ENCODE measurements around the gene MMP20. TPM values are rescaled to one million over a fixed set of nuclear protein-coding genes. Genes with fewer than 3 reads are reported as not detected.
"Not testable (repeated sequence)": the region's sequence is repeated elsewhere in the genome, so short reads cannot be mapped to it uniquely, and the experiment has no call there.

MMP20 gene
- total RNA-seq, 1 experiment from 2014 or later: not detected

DNA sequence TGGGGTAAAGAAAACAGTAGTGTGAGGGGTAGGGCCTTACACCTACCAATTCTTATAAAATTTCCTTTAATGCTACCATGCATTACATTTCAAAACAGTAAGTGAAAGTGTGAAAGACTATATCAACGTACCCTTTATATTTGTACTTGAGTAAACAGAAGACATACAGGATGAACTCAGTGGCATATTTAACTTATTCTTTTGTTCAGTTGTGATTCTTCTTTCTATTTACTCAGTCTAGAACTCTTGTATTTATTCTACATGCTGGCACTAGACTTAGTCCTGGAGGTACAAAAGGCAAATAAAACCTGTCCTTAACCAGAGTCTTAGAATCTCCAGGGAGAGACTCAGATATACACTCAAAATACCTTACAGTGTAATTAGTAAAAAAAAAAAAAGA, 4.8 kb upstream of the MMP20 start:
- DNase-seq (ENCODE audit: low spot score); in situ Hi-C loops (cut with HindIII; ENCODE audit: low sequenced_read_pairs): not testable (repeated sequence)

DNA sequence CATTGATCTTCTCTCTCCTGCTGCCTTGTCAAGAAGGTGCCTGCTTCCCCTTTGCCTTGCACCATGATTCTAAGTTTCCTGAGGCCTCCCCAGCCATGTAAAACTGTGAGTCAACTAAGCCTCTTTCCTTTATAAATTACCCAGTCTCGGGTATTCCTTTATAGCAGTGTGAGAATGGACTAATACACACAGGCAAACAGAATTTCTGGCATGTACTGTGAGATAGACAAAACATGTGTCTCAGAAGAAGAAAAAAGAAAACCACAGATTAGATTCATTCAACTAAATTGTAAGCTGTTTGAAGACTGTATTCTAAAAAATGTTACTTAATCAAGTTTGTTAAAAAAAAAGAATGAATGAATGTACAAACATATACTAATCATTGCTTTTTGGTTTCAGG, 1.5 kb upstream of the MMP20 start:
- DNase-seq (ENCODE audit: low spot score): no peak
- in situ Hi-C loops (cut with HindIII; ENCODE audit: low sequenced_read_pairs): no loop called here

DNA sequence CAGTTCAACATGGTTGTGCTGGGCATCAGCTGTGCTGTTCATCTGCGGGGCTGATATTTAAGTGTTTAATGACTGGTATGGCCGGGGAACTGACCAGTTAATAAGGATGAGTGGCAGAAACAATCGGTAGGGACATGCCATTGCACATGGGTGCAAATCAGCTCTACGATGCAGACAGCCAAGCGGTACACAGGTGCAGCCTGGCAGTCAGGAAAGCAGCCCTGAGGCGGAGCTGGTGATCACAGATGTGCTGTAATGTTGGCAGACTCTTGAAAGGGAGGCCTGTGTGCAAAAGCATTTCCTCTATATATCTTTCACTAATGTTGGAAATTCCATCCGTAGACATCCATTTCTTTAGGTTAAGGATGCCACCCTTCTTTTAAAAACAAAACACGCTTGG, 1.1 kb downstream of the MMP20 start:
- DNase-seq (ENCODE audit: low spot score): no peak
- in situ Hi-C loops (cut with HindIII; ENCODE audit: low sequenced_read_pairs): no loop called here

DNA sequence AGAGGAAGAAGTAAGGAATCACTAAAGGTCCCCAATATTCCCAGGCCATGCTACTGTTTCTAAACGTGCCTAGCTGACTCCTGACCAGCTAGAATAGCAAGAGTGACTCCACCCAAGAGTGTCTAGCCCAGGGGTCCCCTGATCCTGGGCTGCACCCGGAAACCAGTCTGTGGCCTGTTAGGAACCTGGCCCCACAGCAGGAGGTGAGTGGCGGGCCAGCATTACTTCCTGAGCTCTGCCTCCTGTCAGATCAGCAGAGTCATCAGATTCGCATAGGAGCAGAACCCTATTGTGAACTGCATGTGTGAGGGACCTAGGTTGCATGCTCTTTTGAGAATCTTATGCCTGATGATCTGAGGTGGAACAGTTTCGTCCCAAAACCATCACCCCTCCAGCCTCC, 2.0 kb downstream of the MMP20 start:
- in situ Hi-C loops (cut with HindIII; ENCODE audit: low sequenced_read_pairs): no loop called here
- DNase-seq (ENCODE audit: low spot score): no peak

DNA sequence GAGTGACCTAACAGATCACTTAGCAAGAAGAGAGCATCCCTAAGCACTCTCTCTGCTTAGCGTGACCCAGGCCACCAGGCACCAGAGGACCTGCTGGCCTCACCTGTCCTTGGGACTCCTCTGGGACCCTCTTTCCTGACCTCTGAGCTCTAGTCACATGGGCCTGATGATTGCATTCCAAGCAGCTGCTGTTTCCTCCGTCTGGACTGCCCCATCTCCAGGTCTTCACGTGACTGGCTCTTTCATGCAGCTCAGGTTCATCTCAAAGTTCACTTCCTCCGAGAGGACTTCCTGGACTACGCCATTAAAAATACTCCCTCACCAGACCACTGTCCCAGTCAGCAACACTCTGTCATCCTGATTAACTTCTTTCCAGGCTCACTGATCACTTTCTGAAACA, 2.9 kb downstream of the MMP20 start:
- in situ Hi-C loops (cut with HindIII; ENCODE audit: low sequenced_read_pairs): no loop called here
- no peak for DNase-seq (ENCODE audit: low spot score)

DNA sequence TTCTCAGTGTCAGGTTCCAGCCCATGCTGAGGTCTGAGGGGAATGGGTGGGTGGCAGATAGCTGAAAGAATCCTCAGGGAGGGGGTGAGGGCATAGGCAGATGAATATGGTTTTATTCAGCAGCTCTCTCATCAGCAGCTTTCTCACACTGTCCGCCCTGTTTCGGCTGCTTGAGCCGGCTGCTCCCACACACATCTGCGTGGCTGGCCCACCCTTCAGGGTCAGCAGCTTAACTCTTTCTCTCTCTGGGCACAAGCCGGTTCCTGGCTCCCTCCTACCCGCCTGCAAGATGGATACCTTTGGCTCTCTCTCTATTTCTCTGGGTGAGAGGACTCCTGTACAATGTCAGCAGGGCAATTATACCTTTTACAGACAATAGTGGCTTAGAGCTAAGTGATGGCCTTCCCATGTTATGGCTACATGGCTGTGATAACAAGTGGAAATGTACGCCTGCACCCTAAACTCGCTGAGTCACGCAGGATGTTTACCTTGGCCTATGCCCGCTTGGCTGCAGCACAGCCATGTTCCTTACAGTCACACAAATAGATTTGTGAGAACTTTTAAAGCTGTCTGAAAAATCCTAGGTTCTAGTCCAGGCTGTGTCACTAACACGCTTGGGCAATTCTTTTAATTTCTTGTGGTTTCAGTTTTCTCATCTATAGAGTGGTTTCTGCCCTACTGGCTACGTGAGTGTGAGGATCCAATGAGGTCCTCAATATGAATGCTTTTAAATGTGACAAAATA, 4.1 kb downstream of the MMP20 start:
- in situ Hi-C loops (cut with HindIII; ENCODE audit: low sequenced_read_pairs): no loop called here
- no peak for DNase-seq (ENCODE audit: low spot score)

DNA sequence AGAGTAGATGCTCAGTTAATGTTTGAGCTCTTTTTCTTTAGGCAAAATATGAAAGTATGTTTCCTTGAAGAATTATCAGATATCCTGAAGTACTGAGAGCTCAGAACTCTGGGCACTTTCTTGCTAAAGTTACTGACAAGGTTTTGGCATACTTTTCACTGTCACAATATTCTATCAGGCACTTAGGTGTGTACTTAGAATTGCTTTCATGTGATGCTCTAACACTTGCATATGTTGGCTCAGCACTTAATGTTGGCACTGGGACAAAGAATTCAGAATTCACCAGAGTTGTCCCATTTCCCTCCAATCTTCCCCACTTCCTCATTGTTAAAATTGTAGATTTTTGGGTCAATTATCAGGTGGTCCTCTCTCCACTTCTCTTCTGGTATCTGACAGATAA, 5.0 kb downstream of the MMP20 start:
- no peak for DNase-seq (ENCODE audit: low spot score)
- in situ Hi-C loops (cut with HindIII; ENCODE audit: low sequenced_read_pairs): no loop called here

DNA sequence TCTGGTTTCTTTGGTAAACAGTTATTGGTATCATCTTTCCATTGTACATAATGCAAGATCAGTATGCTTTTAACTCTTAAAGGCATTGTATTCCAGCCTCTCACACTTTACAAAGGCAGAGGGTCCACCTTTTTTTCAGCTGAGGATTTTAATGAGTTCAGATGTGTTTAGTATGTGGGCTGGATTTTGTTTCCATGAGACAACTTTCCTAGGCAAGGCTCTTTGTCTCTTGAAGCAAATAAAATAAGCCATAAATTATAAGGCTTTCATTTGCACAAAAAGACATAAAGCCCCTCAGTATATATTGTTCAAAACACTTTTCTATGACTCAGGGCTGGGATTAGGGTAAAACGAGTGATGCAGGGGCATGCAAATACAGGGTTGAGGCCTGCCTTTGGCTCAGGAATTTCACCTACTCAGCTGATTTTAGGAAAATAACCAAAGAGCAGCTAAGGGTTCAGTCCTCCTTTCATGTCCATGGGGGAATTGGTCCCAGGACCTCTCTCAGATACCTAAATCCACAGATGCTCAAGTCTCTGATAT, 7.6 kb downstream of the MMP20 start:
- in situ Hi-C loops (cut with HindIII; ENCODE audit: low sequenced_read_pairs): no loop called here
- DNase-seq (ENCODE audit: low spot score): no peak

DNA sequence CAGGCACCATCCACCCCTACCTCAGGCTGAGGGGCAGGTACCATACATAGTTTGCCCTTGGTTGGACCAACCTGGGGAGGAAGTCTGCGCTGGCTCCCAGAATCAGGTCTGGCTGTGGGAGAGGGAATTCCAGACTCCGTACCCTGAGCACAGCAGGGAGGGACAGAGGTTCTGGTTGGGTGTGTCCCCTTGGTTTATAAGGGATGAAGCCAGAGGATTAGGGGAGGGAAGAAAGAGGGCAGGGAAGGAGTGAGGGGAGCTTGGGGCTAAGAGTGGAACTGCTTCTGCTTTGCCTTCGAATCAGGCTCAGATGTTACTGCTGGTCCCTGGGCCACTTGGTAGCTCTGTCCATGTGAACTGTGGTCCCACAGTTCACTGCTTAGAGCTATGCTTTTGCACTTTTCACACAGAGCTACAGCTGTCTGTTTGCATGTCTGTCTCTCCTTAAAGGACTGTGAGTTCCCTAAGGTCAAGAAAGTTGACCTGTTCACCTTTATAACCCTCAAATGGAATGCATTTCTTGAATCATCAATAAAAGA, 9.2 kb downstream of the MMP20 start:
- no peak for DNase-seq (ENCODE audit: low spot score)
- in situ Hi-C loops (cut with HindIII; ENCODE audit: low sequenced_read_pairs): no loop called here

DNA sequence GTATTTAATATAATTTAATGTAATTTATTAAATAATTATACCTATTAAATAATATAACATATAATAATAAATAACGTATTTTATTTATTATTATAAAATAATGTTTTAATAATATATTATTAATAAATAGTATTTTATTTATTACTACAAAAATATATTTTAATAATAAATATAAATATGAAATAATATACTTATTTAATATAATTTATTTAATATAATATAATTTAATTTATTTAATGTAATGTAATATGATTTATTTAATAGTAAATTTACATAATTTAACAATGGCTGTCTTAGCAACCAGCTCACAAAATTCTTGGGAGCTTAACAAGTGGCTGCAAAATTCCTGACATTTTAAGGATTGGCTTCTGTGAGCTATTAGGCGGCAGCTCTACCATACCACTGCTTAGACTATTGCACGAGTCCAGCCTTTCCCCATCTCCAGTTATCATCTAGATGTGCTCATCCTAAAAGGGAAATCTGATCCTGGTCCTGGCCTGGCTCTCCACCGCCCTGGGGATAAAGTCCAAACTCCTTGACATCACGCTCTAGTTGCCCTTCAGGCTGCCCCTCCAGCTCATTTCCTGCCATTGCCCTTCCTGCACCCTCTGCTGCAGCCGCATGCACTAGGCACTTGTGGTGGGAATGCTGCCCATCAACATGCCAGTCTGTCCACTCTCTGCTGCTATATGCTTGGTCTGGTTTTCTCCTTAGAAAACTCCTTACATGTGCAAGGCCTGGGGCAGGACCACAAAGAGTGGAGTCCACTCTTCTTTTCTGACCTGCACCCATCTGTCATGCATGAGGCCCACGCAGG, 9.8 kb downstream of the MMP20 start:
- in situ Hi-C loops (cut with HindIII; ENCODE audit: low sequenced_read_pairs): no loop called here

DNA sequence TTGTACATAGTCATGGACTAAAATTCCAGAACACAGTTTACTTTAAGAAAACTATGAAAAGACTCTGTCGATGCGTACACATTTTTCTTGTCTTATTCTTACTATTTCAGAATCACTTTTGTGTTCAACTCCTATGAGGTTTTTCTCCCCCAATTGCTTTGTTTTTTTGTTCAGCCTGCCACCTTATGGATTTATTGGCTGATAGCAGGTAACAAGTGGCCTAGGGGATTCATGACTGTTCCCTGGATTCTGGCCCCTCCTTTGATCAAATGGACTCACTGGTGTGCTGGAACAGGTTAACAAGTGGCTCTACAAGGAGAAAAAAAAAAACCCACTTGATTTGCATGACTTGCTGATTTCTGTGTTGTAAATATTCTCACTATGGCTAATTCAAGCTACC, 10.6 kb downstream of the MMP20 start:
- in situ Hi-C loops (cut with HindIII; ENCODE audit: low sequenced_read_pairs): no loop called here
- DNase-seq (ENCODE audit: low spot score): no peak

More for the DNA sequence above, 9.8 kb downstream of the MMP20 start:
- no peak for DNase-seq (ENCODE audit: low spot score)

DNA sequence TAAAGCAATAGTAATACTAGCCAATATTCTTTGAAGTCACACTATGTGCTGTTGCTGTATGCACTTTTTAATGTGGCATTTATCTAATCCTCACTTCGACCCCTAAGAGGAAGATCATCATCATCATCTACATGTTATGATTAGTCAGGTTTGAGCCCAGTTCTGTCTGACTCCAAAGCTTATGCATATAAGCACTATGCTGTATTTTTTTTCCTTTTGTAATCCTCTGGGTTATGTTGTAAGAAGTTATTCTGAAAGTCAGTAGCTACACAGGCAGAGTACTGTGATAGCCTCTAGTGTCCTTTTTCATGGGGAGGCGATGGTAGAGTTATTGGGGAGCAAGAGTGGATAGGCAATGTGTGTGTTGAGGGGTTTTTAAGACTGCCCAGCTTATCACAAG, 11.1 kb downstream of the MMP20 start:
- in situ Hi-C loops (cut with HindIII; ENCODE audit: low sequenced_read_pairs): no loop called here
- DNase-seq (ENCODE audit: low spot score): no peak

DNA sequence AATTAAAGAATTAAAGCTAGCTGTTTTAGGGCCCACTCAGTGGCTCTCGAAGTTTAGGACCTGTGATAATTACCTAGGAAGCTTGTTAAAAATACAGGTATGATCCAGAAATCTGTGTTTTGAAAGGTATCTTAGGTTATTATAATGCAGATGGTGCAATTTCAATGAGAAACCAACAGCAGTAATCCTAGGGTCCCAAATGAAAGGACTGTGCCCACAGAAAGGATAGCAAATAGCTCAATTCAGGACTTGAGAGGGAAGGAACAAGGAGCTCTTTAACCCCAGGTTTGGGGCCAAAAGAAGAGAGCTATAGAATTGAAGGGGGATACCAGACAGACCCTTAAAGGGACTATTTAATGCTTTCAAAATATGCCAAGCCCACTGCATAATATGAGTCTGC, 11.7 kb downstream of the MMP20 start:
- no peak for DNase-seq (ENCODE audit: low spot score)
- in situ Hi-C loops (cut with HindIII; ENCODE audit: low sequenced_read_pairs): no loop called here

DNA sequence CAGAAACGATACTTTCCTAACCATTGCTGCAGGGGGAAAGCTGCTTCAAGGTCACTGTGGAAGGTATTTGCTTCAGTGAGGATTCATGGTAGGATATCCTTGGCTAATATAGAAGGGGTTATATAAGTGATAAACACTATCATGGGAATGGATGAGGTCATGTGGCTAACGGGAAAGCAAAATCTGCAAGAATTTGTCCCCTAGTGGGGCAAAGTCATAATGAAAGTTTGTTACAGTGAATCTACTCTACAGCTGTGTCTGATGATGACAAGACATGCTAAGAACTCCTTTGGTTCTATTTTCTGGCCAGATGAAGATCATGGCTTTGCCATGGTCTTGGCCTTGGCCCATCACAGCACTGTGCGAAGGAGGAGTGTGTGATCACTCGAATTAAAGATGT, 13.8 kb downstream of the MMP20 start:
- in situ Hi-C loops (cut with HindIII; ENCODE audit: low sequenced_read_pairs): no loop called here
- DNase-seq (ENCODE audit: low spot score): no peak

DNA sequence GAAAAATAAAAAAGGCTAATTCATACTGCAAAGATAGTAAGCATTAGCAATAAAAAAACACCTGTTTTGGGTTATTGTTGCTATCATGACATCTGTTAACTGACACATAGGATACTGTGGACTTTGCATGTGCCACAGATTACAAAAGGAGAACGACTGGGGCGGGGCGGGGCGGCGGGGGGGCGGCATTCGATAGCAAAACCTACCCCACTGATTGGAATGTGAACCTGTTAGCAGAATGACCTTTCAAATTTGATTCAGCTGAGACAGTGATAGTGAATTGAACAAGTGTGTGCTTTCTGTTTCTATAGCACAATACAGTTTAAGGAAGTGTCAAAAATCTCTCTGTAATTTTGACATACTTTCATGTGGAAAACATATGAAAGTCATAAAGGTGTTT, 14.9 kb downstream of the MMP20 start:
- DNase-seq (ENCODE audit: low spot score): no peak
- in situ Hi-C loops (cut with HindIII; ENCODE audit: low sequenced_read_pairs): no loop called here

DNA sequence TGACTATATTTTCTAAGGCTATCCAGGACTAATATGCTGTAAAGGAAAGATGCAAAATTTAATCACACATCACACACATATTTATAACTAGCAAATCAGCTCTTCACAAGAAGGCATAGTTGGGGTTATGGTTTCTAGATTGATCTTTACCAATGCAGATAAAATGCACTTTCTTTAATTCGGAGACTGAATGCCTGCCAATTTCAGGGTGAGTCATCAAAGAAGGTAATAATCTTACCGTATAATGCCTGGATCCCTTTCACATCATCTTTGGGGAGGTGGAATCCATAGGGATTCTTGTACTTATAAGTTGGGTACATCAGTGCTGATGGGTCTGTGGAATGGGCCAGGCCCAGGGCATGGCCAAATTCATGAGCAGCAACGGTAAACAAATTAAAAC, 16.4 kb downstream of the MMP20 start:
- in situ Hi-C loops (cut with HindIII; ENCODE audit: low sequenced_read_pairs): no loop called here
- no peak for DNase-seq (ENCODE audit: low spot score)

DNA sequence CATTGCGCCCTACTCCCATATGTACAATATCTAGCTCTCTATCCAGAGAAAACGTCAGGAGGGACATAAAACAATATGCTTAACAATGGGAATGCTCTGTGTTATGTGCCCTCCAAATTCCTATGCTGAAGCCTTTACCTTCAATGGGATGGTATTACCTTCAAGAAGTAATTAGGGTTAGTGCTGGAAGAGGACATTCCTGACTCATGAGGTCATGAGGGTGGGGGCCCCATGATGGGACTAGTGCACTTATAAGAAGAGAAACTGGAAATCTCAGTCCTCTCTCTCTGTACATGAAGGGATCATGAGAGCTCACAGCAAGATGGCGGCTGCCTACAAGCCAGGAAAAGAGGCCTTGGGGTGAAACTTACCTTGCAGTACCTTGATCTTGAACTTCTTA, 20.3 kb downstream of the MMP20 start:
- in situ Hi-C loops (cut with HindIII; ENCODE audit: low sequenced_read_pairs): no loop called here
- no peak for DNase-seq (ENCODE audit: low spot score)

DNA sequence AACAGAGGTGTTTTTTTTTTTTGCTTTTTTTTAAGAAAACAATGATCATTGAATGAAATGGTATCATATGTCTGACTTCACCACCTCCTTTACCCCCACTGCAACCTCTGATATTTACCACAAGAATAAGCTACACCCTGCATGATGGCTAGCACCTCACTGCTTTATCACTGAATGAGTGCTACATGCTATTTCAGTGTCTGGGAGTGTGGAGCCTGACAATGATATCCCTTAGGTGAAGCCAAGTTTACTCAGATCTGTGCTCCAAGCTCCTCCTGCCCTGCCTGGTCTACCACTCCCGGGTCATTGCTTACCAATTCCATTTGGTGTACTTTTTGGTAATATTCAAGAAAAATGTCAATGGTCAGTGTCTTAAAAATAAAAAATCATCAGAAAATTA, 21.1 kb downstream of the MMP20 start:
- in situ Hi-C loops (cut with HindIII; ENCODE audit: low sequenced_read_pairs): no loop called here

DNA sequence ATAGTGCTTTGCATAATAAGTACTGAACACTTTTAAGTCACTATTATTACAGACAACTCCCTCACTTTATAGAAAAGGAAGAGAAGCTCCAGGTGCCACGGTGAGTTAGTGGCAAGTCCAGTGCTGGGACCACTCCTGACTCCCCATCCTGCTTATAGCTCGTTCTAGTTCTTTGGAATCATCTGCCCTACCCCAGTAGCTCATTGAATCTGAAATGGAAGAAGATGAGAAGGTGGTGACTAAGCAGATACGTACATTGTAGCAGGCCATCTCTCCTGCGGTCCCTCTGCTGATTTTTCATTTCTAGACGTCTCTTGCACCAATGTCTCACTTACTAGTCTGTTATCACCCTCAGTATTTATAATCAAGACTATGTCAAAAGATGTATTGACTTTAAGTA, 21.6 kb downstream of the MMP20 start:
- in situ Hi-C loops (cut with HindIII; ENCODE audit: low sequenced_read_pairs): no loop called here
- DNase-seq (ENCODE audit: low spot score): no peak

More for the DNA sequence above, 21.1 kb downstream of the MMP20 start:
- no peak for DNase-seq (ENCODE audit: low spot score)

DNA sequence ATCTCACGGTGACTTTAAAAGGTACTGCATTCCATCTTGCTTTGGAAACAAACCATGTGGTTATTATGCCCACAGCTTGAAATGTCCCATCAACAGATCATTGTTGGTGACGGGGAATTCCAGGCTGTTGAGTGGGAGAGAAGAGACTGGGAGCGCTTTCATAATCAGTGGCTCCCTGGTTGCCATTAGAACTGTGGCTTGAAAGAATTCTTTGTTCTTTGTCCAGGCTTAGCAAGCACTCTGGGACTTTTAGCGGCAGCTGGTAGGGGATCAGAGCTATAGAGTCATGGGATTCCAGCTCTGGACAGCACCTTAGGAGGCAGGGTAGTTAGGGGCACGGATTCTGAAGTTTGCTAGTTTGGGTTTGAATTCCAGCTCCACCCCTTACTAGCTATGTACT, 22.0 kb downstream of the MMP20 start:
- DNase-seq (ENCODE audit: low spot score): peak; percentile 10
- in situ Hi-C loops (cut with HindIII; ENCODE audit: low sequenced_read_pairs): no loop called here

All from G401 (cell line).